ENCODE results near the gene TNFRSF18.

DNA sequence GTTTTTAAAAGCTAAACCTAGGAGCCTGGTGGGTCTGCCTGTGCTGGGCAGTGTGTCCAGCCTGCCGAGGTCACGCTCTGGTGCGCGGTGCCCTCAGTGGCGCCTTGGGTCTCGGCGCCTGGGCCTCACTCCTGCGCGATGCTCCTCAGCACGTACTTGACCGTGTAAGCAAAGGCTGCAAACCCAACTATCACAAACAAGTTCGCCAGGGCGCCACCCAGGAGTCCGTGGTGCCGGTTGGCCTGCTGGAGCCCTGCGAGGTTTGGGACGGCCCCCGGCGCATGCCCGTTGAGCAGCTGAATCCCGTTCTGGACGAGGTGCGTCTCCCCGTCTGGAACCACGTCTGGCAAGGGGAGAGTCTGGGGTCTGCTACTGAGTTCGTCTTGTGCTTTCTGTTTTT, 48.7 kb upstream of the TNFRSF18 start:
- TF ChIP-seq POLR2A (IDR thresholded peaks at IDR 0.05; ENCODE audit: low read depth, low read length) (no peak), TAF1 (IDR thresholded peaks at IDR 0.05; ENCODE audit: borderline replicate concordance, low read depth, low read length) (no peak), POLR2AphosphoS5 (IDR thresholded peaks at IDR 0.05; ENCODE audit: low read depth, low read length) (no peak)

All from GM12892 (cell line).